ENCODE measurements around the gene ULBP2. TPM values are rescaled to one million over a fixed set of nuclear protein-coding genes. Genes with fewer than 3 reads are reported as not detected.

ULBP2 gene
- total RNA-seq, 2 donors from 2014 or later, result 0.32 to 0.40 TPM

DNA sequence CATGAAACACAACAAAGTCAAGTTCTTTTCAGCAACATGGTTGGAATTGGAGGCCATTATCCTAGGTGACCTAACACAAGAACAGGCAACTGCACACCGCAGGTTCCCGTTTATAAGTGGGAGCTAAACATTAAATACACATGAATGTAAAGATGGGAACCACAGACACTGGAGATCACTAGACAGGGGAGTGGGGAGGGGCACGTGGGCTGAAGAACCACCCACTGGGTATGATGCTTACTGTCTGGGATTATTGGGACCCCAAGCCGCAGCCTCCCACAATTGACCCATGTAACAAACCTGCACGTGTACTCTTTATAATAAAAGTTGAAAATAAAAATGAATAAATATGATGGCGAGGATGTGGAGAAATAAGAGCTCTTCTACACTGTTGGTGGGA lies 10.3 kb upstream of the ULBP2 start:
- WGBS, result 68% methylated on average over 6 of the region's 6 CpGs
- no peak for DNase-seq (ENCODE audit: low spot score)
- Histone ChIP-seq H3K36me3 (no peaks in the 10 kb centered on the region), H3K4me1 (replicated peaks) (no peaks in the 10 kb centered on the region), H3K27ac (no peak overlapping the region), H3K27me3 (replicated peaks; ENCODE audit: insufficient read depth) (peaks cover under 1% of the 10 kb centered on the region), H3K9me3 (no peaks in the 10 kb centered on the region), H3K4me3 (no peak overlapping the region)
- intact Hi-C loops (cut with DNase I), result no loop called here
- TF ChIP-seq, protein P1, sequence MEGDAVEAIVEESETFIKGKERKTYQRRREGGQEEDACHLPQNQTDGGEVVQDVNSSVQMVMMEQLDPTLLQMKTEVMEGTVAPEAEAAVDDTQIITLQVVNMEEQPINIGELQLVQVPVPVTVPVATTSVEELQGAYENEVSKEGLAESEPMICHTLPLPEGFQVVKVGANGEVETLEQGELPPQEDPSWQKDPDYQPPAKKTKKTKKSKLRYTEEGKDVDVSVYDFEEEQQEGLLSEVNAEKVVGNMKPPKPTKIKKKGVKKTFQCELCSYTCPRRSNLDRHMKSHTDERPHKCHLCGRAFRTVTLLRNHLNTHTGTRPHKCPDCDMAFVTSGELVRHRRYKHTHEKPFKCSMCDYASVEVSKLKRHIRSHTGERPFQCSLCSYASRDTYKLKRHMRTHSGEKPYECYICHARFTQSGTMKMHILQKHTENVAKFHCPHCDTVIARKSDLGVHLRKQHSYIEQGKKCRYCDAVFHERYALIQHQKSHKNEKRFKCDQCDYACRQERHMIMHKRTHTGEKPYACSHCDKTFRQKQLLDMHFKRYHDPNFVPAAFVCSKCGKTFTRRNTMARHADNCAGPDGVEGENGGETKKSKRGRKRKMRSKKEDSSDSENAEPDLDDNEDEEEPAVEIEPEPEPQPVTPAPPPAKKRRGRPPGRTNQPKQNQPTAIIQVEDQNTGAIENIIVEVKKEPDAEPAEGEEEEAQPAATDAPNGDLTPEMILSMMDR (IDR thresholded peaks at IDR 0.05), result no peak
- no peak for TF ChIP-seq POLR2AphosphoS5 (IDR thresholded peaks at IDR 0.05)
- no peak for TF ChIP-seq POLR2A (IDR thresholded peaks at IDR 0.05)

DNA sequence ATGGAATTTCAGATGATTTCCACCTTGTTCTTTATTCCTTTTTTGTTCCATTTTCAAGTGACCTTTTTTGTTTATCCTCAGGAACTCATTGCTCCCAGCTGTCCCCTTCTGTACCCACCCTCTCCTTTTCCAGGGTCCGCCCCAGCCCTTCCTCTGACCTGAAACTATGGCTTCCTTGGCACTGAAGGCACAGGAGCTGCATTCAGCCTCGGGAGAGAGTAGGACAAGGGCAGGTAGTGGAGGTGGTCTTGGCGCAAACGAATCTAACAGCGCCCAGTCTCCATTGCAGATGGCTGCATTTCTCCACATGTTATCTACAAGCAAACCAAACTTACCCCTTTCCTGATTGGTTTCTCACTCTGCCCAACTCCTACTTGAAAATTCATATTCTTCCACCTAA lies 8.8 kb upstream of the ULBP2 start:
- TF ChIP-seq POLR2AphosphoS5 (IDR thresholded peaks at IDR 0.05) (no peak), POLR2A (IDR thresholded peaks at IDR 0.05) (no peak)
- TF ChIP-seq, protein P1 (IDR thresholded peaks at IDR 0.05), result no peak
- WGBS, result 33% methylated on average over 5 of the region's 5 CpGs
- Histone ChIP-seq H3K36me3 (no peaks in the 10 kb centered on the region), H3K27me3 (replicated peaks; ENCODE audit: insufficient read depth) (peaks cover 8% of the 10 kb centered on the region), H3K9me3 (no peaks in the 10 kb centered on the region), H3K4me3 (no peak overlapping the region), H3K27ac (no peak overlapping the region), H3K4me1 (replicated peaks) (no peaks in the 10 kb centered on the region)
- intact Hi-C loops (cut with DNase I), result no loop called here
- DNase-seq (ENCODE audit: low spot score), result no peak

DNA sequence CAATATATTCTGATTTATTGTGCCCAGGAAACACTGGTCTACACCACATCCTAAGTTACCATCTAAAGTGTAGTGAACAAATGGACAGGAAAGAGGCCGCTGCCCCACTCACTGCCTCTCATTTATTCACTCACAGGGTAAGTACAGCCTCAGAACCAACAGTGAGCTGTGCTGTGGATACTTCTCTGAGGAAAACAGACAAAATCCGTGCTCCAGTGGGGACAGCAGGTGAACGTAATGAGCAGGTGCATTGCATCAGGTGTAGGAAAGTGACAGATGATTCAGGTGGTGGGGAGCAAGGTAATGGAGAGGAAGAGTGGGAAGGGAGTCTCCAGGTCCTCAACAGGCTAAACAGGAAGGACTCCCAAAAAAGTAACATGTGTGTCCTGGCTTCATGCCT lies 8.4 kb upstream of the ULBP2 start:
- Histone ChIP-seq H3K9me3 (no peaks in the 10 kb centered on the region), H3K27ac (no peak overlapping the region), H3K4me3 (no peak overlapping the region), H3K36me3 (no peaks in the 10 kb centered on the region), H3K27me3 (replicated peaks; ENCODE audit: insufficient read depth) (peaks cover 12% of the 10 kb centered on the region), H3K4me1 (replicated peaks) (peaks cover under 1% of the 10 kb centered on the region)
- TF ChIP-seq POLR2A (IDR thresholded peaks at IDR 0.05) (no peak), POLR2AphosphoS5 (IDR thresholded peaks at IDR 0.05) (no peak)
- TF ChIP-seq, protein P1 (IDR thresholded peaks at IDR 0.05), result no peak
- 47% methylated on average over 3 of the region's 3 CpGs for WGBS
- DNase-seq (ENCODE audit: low spot score), result no peak
- intact Hi-C loops (cut with DNase I), result no loop called here

DNA sequence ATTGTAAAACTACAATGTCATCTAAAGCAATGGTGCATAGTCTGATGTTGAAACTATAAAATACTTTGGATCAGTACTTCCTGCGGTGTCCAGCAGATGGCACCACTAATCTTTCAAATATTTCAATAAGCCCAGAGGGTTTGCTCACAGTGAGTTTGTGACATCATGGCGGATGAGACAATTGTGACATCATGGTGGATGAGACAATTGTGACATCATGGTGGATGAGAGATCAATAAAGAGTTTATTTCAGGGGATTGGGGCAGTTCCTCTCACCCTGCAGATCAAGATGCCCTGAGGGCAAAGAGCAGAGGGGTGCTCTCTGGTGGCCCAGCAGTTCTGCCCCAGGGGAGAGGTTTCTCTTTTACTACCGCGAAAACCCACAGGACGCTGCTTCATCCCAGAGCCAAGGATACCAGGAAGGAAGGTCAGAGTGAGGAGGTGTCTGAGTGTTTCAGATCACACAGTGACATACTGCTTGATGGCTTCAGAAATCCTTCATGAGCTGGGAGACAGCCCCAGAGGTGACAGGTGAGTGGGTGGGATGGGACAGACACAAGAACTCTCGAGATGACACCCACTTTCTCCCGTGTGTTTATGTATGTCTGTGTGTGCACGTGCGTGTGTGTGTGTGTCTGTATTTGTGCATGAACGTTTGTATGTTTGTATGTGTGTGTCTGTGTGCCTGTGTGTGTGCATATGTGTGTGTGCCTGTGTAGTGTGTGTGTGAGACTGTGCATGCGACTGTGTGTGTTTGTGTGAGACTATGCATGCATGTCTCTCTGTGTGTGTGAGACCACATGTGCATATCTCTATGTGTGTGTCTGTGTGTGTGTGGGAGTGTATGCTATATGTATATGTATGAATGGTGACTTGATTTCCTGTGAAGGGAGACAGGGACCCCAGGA lies 7.3 kb upstream of the ULBP2 start:
- H3K9me3 ChIP-seq, result no peaks in the 10 kb centered on the region
- H3K4me1 ChIP-seq (replicated peaks), result peaks cover 5% of the 10 kb centered on the region
- DNase-seq (ENCODE audit: low spot score), result peak; percentile 69
- H3K27me3 ChIP-seq (replicated peaks; ENCODE audit: insufficient read depth), result peaks cover 21% of the 10 kb centered on the region
- no peak overlapping the region for H3K27ac ChIP-seq
- no peak overlapping the region for H3K4me3 ChIP-seq
- WGBS, result 36% methylated on average over 11 of the region's 11 CpGs
- intact Hi-C loops (cut with DNase I), result loop anchor here (2.0 kb wide), 1 partner anchor 82 kb away; no protein-coding TSS in a partner anchor
- TF ChIP-seq POLR2AphosphoS5 (IDR thresholded peaks at IDR 0.05) (peak; percentile 50), POLR2A (IDR thresholded peaks at IDR 0.05) (no peak)
- TF ChIP-seq, protein P1 (IDR thresholded peaks at IDR 0.05), result peak; percentile 60 to 89 (median 86)
- no peaks in the 10 kb centered on the region for H3K36me3 ChIP-seq
